ENCODE data around the gene LYZL1.
"Not testable (repeated sequence)": the region's sequence is repeated elsewhere in the genome, so short reads cannot be mapped to it uniquely, and the experiment has no call there.

The LYZL1 gene

DNA sequence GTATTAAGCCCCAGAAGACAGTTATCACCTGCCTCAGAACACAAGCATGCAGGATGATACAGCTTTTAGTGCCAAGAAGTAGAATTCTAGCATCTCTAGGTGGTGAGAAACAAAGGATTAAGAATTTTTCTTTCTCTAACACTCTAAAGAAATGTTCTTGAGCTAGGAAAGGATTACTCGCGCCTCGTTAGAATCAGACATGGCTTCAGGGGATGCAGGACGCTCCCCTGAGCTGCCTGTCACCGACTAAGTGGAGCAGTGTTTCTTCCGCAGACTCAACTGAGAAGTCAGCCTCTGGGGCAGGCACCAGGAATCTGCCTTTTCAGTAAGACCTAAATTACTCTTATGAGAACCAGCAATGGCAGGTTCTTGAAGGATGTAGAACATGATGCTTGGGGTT is at the start of gene LYZL1:
LYZL1 (plus strand) TSS at position 165 of the 400 bp plus-strand sequence. CDS start 2,798 bp downstream, outside the sequence.
- DNase-seq (ENCODE audit: low read depth, low spot score), result not testable (repeated sequence)

DNA sequence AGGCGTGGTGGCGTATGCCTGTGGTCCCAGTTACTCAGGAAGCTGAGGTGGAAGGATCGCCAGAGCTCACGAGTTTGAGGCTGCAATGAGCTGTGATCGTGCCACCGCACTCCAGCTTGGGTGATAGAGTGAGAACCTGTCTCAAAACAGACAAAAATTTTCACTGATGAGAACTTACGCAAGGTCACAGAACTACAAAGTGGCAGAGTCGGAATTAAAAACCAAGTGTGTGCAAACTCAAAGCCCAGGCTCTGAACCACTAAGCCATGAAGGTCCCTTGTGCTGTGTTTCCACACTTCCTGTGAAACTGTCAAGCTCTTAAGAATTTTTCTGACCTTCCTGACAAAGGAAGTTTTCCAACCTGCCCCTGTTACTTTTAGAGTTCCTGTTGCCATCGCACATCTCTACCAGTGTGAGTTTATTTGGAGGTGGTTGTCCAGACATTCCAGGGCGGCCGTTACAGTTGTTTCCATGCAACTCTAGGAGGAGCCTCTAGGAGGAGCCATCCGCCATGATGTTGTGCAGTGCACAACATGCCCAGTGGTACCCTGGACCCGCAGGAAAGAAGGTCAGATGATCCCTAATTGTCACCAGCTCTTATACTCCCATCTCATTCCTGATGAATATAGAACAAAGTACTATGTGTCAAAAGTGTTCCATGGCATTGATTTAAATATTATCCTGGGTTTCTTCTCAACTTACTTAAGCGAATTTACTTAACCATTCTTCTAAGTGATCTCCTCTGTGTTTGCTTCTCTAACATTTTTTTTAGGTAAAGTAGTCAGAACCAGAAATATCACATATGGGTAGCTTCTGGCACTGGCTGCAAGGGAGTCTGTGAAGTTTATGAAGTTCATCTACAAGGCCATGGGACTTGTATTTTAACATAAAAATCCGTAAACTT is 49.0 kb upstream of the LYZL1 start:
- peak; percentile 7 for DNase-seq (ENCODE audit: low read depth, low spot score)

DNA sequence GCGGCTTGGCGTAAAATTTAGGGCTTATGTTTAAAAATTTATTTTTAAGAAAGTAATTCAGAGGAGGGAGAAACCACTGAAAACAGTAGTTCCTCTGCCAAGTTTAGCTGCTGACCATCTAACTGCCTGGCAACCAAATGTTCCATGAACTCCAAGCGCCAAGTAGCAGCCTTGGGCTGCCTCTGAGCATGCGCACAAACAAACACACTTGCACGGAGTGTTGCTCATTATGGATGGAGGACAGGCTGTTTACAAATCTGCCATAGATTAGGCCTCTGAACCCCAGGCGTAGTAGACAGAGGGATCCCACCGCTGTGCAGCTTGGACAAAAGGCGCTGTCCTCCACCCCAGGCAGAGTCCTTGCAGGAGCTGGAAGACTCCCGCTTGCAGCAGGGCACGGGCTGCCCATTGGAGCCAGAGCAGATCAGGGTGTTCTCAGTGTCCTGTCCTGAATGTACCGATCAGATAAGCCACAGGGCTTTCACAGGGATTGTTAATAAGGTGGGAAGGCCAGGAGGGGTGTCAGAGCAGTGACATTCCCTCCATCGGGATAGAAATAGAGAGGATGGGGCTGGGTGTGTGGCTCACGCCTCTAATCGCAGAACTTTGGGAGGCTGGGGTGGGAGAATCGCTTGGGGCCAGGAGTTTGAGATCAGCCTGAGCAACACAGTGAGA is 47.7 kb upstream of the LYZL1 start:
- DNase-seq (ENCODE audit: low read depth, low spot score), result peak; percentile 20

DNA sequence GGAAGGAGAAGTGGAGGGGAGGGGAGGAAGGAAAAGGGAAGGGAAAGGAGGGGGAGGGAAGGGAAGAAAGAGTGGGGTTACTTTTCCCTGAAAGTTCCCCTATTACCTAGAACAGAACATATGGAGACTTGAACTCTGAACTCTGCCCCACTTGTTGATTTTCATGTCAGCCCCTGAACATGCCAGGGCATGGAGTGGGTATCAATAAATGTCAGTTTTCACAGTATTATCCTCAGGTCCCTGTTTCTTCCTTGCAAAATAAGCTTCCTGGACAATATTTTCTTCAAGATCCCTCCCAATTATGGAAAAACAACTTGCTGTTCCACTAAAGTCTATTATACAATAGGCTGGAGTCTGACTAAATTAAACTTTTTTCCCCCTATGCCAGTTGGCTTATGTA is 46.9 kb upstream of the LYZL1 start:
- DNase-seq (ENCODE audit: low read depth, low spot score), result no peak

DNA sequence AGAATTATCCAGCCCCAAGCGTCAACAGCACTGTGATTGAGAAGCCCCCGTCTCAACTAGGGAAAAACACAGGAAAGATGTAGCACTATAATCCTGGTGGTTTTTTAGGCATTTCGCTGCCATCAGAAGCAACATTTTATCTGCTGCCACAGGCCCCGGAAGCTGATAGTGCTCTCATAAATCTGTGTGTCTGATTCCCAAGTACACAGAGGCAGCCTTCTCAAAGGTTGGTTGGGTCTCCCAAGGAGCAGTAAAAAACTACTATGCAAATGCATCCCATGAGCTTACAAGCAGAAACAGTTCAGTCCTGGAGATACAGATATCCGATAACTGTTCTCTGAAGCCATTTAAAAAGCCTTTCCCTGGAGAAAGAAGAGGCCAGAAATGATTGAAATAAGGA is 45.8 kb upstream of the LYZL1 start:
- DNase-seq (ENCODE audit: low read depth, low spot score), result no peak

DNA sequence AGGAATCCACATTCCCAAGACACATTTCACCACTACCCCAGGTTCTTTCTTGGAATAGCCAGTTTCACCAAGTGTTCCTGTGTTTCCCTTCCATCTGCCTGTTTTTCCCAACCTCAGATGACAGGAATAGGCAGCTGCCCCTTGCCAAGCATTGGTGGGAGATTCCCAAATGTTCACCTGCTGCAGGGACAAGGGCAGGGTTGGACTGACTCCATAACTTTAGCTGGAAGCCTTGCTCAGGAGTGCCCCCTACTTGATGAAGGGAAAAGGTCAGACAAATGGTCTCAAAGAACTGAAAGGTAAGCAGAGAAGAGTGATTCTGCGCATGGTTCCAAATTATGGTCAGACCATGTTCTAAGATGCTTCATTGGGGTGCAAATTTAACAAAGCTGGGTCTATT is 45.1 kb upstream of the LYZL1 start:
- no peak for DNase-seq (ENCODE audit: low read depth, low spot score)

DNA sequence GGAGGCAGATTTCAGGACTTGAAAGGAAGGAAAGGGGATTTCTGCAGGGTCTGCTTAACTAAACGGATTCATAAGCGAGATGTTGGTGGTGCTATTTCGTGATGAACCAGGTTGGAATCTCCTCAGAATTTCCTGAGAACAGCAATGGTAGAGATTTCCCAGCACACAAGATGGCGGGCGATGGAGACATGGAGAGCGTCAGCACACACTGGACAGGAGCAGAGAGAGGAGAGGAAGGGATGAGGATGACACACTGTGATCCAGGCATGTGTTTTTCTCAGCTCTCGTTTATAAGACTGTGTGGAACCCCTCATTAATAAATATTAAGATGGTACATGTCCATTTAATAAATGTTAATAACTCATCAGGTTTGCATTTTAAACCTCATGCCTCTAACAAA is 43.9 kb upstream of the LYZL1 start:
- DNase-seq (ENCODE audit: low read depth, low spot score), result no peak

DNA sequence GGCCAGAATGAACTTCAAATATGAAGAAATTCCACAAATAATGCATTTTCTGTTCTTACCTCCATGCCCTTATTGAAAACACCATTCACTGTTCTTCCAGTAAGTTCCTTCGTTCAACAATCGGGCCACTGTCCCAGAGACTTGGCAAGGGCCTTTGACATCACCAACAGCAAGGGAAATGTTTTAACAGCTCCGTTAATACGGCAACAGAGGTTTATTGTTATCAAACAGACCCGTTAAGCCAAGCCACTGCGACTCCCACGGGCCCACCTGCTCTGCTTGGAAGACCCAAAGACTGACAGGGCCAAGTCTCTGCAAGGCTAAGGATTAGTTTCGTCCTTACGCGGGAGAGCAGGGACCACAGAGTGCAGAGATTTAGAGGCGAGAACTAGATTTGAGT is 43.4 kb upstream of the LYZL1 start:
- peak; percentile 42 for DNase-seq (ENCODE audit: low read depth, low spot score)

DNA sequence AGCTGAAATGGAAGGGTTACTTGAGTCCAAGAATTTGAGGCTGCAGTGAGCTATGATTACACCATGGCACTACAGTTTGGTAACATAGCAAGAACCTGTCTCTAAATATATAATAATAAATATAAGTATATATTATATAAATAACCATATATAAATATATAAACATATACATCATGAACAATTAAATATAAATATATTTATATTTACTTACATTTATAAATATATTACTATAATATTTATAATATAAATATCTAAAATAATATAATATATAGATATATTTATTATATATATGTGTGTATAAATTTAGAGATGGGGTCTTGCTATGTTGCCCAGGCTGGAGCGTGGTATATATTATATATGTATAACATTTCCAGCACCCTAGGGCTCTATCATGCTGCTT is 42.4 kb upstream of the LYZL1 start:
- DNase-seq (ENCODE audit: low read depth, low spot score), result no peak

DNA sequence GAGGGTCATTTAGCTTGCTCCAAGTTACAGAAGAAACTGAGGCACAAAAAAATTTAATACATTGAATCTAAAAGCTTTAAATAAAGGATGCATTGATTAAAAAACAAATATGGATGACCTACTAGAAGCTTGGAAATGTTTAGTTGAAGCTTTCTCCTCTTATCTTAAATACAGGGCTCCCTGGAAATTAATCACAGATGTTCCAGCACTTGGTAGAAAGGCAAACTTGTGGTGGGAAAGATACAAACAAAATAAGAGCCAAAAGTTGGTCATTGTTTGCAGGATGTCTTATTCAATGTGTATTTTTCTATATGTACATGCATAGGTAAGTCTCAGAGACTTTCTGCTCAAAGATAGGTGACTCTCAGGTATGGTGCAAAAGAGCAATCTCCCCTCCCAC is 40.7 kb upstream of the LYZL1 start:
- no peak for DNase-seq (ENCODE audit: low read depth, low spot score)

DNA sequence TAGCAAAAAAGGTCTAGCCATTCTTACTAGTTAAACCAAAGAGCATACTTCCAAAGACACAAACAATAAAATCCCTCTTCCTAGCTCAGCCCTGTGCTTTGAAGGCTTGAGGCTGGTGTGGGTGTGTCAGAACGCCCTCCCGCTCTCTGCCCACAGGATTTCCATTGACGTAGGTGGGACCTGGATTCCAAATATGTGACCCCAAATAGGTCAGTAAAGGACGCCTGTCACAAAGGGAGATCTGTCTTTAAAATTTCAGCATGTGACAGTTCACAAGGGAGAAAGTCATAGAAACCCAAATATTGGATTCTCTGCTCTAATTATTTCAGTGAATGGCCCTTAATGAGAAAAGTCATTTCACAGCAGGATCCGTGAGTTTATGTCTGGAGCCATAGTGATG is 39.9 kb upstream of the LYZL1 start:
- no peak for DNase-seq (ENCODE audit: low read depth, low spot score)

DNA sequence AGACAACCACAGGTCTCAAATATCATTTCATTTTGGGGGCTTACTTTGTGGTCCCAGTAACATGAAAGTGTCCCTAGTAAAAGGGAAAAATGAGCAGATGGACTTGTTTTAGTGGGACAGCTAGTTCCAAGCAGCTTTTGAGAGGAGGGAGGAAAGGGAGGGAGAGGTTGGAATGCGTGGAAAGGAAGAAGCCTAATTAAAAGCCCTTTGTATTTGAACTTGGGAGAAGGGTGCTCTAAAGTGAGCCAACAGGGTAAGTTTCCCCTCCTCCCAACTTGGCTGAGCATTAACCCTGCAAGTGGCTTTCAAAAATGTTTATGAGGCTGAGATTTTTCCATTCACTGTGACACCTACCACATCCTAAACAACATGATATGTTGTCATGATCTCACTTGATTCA is 38.8 kb upstream of the LYZL1 start:
- no peak for DNase-seq (ENCODE audit: low read depth, low spot score)

DNA sequence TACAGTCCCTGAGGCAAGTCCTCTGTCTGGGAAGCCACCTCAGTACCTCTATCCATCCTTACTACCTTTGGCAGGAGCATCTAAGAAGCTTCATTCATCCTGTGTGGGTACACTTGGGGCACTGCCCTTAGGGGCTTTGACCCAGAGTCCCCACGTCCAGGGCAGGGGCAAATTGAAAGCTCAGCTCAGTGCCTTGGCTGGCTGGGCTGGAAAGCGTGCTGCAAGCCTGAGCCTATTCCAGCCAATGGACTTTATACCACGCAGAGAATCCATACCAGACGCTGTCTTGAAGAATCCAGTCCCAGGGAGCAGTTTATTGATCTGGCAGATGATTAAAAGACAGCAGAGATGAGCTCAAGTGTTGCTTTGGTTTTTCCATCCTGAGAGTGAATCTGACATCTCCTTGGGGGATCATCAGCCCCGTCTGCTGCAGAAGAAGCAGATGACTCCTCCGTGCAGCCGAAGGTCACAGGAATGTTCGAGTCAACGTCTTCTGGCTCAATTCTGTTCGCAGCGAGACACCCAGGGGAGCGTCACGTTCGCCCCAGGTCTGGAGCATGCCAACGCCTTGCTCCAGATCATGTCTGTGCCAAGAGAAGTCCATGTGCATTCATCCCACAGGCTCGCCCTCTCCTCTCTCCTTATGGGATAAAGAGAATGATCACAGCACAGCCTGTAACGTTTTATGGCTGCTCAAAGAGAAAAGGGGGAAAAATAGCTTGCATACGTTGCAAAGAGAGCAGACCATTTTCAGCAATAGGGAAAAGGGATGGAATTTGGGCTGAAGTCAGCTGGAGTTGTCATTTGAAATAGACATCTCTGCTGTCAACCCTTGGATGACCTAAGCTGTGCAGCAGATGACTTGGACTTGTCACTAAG is 35.8 kb upstream of the LYZL1 start:
- no peak for DNase-seq (ENCODE audit: low read depth, low spot score)

DNA sequence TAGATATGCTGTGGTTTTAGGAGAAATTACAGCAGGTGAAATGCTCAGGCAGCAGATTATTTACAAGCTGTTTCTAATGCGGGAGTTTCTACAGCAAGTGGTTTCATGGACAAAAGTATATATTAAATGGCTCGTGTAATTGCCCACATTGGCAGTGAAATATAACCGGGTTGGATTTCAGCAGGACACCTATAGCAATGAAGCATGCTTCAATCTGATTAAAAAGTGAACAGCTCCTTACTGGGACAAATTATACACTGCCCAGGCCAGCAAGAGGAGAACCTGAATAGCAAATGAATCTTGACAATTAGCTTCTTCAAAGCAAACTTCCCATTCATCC is 35.2 kb upstream of the LYZL1 start:
- DNase-seq (ENCODE audit: low read depth, low spot score), result no peak

DNA sequence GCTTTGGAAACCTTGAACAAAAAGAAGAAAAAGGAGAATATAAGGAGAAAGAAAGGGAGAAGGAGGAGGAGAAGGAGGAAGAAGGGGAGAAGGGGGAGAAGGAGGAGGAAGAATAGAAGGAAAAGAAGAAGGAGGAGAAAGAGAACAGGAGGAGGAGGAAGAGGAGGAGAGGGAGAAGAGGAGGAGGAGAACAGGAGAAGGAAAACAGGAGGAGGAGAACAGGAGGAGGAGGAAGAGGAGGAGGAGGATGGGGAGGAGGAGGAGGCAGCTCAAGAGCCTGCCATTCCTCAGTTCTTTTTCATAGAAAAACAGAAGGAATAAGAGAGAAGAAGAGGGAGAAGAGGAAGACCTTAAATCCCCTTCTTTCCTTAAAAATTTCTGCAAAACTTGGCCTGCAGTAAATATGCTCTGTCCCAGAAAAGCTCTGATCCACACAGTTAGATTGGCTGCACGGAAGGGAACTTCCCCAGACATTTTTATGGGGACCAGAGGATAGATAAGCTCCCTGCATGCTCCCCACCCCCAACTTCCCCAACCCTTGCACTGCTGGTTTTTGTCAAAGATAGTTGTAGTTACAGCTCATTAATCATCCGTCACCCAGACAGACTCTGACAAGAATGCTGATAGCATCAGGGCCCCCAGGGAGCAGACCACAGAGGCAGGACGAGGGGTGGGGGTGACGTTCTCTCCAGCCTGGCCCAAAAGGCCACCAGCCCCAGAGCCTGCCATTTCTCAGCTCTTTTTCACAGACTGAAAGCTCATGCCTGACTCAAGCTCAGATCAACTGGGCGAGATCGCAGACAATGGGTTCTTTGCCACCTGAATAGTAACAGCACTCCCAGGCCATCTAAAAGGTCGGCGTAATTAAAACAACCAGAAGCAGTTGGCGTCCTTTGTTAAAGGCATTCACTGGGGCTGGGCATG is 34.5 kb upstream of the LYZL1 start:
- peak; percentile 82 for DNase-seq (ENCODE audit: low read depth, low spot score)

DNA sequence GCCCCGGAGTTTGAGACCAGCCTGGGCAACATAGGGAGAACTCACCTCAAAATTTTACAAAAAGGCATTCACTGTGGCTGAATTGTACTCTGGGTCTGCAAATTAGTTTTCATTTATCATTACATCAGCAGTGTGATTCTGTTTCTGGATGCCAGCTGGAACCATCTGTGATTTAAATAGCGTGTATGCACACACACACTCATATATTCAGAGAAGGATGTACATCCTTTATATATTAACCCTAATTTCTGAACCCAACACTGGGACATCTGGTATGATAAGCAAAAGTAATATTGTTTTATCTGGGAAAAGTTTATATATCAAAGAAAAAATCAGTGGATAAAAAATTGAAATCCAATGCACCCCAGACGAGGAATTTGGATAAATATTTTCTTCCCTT is 33.8 kb upstream of the LYZL1 start:
- DNase-seq (ENCODE audit: low read depth, low spot score), result no peak

DNA sequence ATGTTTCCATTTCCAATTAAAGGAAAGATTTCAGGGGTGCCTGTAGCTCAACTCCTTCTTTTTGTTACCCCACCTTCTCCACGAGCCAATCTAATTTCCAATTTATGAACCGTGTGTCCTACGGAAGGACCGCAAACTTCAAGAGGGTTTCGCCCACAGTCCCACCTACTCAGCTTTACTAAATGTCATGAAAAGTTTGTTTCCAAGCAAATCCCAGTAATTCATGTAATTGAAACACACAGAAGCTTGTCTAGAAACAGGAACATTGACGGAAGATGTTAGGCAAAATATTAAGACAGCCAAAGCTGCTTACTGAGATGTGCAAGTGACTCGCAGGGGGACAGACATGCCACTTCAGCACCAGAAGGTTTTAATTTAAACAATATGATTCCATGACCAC is 32.9 kb upstream of the LYZL1 start:
- DNase-seq (ENCODE audit: low read depth, low spot score), result no peak

DNA sequence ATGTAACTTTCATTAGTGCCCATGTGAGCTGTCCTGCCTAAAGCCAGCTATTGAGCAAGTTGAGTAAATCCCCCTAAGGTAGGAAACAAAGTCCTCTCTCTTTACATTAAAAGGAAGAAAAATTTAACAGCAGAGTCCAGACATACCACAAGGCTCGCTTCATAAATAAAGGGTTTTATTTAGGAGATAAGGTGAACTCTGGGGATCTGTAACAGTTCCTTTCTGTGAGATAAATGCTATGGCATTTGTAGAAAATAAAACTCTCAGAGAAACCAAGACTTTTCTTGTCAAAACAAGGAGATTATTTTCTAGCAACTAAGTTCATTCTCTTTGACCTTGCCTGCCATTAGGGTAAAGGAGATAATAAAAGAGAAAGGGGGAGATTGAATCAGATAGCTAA is 32.3 kb upstream of the LYZL1 start:
- DNase-seq (ENCODE audit: low read depth, low spot score), result no peak

DNA sequence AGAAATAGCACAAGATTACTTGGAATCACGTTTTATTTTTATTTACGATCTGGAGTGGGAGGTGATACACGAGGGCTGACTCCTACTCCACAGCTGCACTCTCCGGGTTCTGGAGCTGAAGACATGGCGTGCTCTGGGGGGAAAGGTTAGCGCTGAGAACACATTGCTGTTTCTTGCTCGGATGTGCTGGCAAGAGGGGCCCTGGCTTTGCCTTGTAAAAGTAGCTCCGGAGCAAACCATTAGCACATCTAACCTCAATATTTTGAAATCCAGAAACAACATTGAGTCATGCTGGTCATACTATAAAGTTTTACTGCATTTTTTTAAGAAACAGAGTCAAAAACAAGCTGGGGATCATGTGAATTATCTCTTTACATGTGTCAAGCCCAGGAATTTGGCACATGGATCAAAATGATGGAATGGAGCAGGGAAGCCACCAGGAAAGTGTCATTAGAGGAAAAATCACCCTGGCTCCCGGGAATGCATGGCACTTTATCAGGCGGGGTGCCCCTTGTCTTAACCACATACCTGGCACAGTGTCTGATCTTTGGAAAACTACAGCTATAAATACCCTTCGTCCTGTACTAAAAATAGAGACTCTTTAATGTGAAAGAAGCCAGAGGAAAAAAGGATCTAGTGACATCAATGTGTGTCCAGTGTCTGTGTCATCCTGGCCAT is 31.6 kb upstream of the LYZL1 start:
- DNase-seq (ENCODE audit: low read depth, low spot score), result peak; percentile 84

DNA sequence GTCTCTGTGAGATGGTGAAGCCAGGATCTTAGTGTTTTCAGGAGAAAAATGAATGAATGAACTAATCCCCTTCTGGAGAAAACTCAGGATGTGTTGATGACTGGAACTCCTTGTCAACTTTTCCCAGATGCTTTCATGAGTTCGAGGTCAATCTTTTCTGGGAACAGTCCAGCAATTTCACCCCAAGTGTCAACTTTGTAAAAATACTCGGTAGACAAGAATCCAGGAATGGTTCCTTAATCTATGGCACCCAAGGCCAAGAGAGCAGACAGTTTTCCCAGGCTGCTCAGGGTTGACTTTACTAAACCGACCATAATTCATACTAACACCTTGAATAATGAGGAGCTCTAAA is 31.1 kb upstream of the LYZL1 start:
- DNase-seq (ENCODE audit: low read depth, low spot score), result no peak

DNA sequence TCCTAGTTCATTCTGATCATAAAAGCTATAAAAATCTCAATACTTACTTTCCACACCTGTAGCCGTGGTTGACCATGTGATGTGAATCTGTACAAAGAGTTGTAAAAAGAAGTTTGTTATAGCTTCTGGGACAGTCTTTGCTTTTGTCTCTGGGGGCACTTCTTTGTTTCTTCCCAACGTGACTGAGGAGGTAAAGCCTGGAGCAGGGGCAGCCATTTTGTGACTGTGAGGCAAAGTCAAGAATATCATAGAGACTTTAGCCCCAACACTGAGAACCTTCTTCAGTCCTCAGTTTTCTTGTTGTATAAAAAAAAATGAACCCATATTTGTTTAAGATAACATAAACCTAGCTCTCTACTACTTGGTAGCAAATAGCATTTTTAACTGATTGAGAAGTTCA is 29.4 kb upstream of the LYZL1 start:
- DNase-seq (ENCODE audit: low read depth, low spot score), result no peak
